GM21619 (cell line): ENCODE results near the gene RIMS4.

Experiments
- ATAC-seq: cut with Tn5 transposase; IDR thresholded peaks from one replicate; pipeline ENCODE4 v1.9.1; 2021; ENCODE audit not compliant: unreplicated experiment

Gene RIMS4

GRCh38 chr20:44796758-44797457, 13.4 kb downstream of the RIMS4 start:
- ATAC-seq = no peak

GRCh38 chr20:44796311-44796710, 14.0 kb downstream of the RIMS4 start:
- ATAC-seq = no peak

GRCh38 chr20:44795836-44796235, 14.5 kb downstream of the RIMS4 start:
- no peak for ATAC-seq

- no peak for ATAC-seq
Observed at GRCh38 chr20:44792796-44793195, 17.6 kb downstream of the RIMS4 start.

- ATAC-seq = no peak
Observed at GRCh38 chr20:44790638-44791393, 19.5 kb downstream of the RIMS4 start.

- ATAC-seq = no peak
Observed at GRCh38 chr20:44788706-44789456, 21.5 kb downstream of the RIMS4 start.

GRCh38 chr20:44787299-44787698, 23.0 kb downstream of the RIMS4 start:
- no peak for ATAC-seq

GRCh38 chr20:44785768-44786167, 24.6 kb downstream of the RIMS4 start:
- ATAC-seq = no peak

GRCh38 chr20:44784688-44785087, 25.7 kb downstream of the RIMS4 start:
- ATAC-seq = no peak

- no peak for ATAC-seq
Observed at GRCh38 chr20:44781791-44782190, 28.6 kb downstream of the RIMS4 start.

GRCh38 chr20:44781118-44781517, 29.2 kb downstream of the RIMS4 start:
- no peak for ATAC-seq

- no peak for ATAC-seq
Observed at GRCh38 chr20:44780226-44780625, 30.1 kb downstream of the RIMS4 start.

- no peak for ATAC-seq
Observed at GRCh38 chr20:44776980-44777379, 33.4 kb downstream of the RIMS4 start.

GRCh38 chr20:44773070-44773829, 37.1 kb downstream of the RIMS4 start:
- no peak for ATAC-seq

GRCh38 chr20:44772636-44773035, 37.7 kb downstream of the RIMS4 start:
- no peak for ATAC-seq

GRCh38 chr20:44771172-44771535, 39.2 kb downstream of the RIMS4 start:
- no peak for ATAC-seq

GRCh38 chr20:44770484-44771171, 39.7 kb downstream of the RIMS4 start:
- ATAC-seq = no peak

- no peak for ATAC-seq
Observed at GRCh38 chr20:44769481-44769863, 40.9 kb downstream of the RIMS4 start.

GRCh38 chr20:44768854-44769480, 41.4 kb downstream of the RIMS4 start:
- no peak for ATAC-seq

GRCh38 chr20:44768256-44768655, 42.1 kb downstream of the RIMS4 start:
- no peak for ATAC-seq
